Measurements from ENCODE around the gene RAI1.
A peak's percentile ranks its signal among the peaks of the same experiment; 100 is the strongest.

RAI1 gene

GRCh38 chr17:17819561-17819995, 138.3 kb downstream of the RAI1 start:
- H3K36me3 ChIP-seq: peaks cover 19 to 63% (median 32%) of the 10 kb centered on the region in 3 donors
- intact Hi-C loops (cut with DNase I; ENCODE audit: low total_unique reads): no loop called here
- no peaks in the 10 kb centered on the region for H3K27me3 ChIP-seq
- H3K4me1 ChIP-seq: peaks cover 0 to 74% (median 53%) of the 10 kb centered on the region in 4 donors
- no peak overlapping the region for H3K4me3 ChIP-seq
- H3K9me3 ChIP-seq: no peaks in the 10 kb centered on the region
- no peak for TF ChIP-seq CTCF (IDR thresholded peaks at IDR 0.05)
- H3K27ac ChIP-seq: no peak overlapping the region
- DNase-seq: peak in 1 of 2 donors; percentile 68

- no peak for DNase-seq
- peaks cover 0 to 74% (median 55%) of the 10 kb centered on the region in 4 donors for H3K4me1 ChIP-seq
- H3K9me3 ChIP-seq: no peaks in the 10 kb centered on the region
- intact Hi-C loops (cut with DNase I; ENCODE audit: low total_unique reads): no loop called here
- H3K27me3 ChIP-seq: no peaks in the 10 kb centered on the region
- no peak overlapping the region for H3K4me3 ChIP-seq
- H3K27ac ChIP-seq: no peak overlapping the region
- H3K36me3 ChIP-seq: peaks cover 17 to 58% (median 28%) of the 10 kb centered on the region in 3 donors
- TF ChIP-seq CTCF (IDR thresholded peaks at IDR 0.05): no peak
Observed at GRCh38 chr17:17820046-17820445, 138.8 kb downstream of the RAI1 start.

GRCh38 chr17:17820463-17821158, 139.4 kb downstream of the RAI1 start:
- H3K9me3 ChIP-seq: no peaks in the 10 kb centered on the region
- no peak overlapping the region for H3K27ac ChIP-seq
- TF ChIP-seq CTCF (IDR thresholded peaks at IDR 0.05): no peak
- H3K36me3 ChIP-seq: peaks cover 17 to 53% (median 28%) of the 10 kb centered on the region in 3 donors
- H3K4me1 ChIP-seq: peaks cover under 1 to 73% (median 53%) of the 10 kb centered on the region in 4 donors
- H3K27me3 ChIP-seq: no peaks in the 10 kb centered on the region
- no peak overlapping the region for H3K4me3 ChIP-seq
- no peak for DNase-seq
- intact Hi-C loops (cut with DNase I; ENCODE audit: low total_unique reads): no loop called here

- Histone ChIP-seq H3K36me3 (peaks cover 17 to 39% (median 18%) of the 10 kb centered on the region in 3 donors), H3K4me3 (peak overlapping the region; percentile 64), H3K9me3 (no peaks in the 10 kb centered on the region), H3K27me3 (no peaks in the 10 kb centered on the region), H3K4me1 (peaks cover 5 to 84% (median 59%) of the 10 kb centered on the region in 4 donors), H3K27ac (peak overlapping the region; percentile 58 to 69)
- intact Hi-C loops (cut with DNase I; ENCODE audit: low total_unique reads): no loop called here
- no peak for TF ChIP-seq CTCF (IDR thresholded peaks at IDR 0.05)
- peak; percentile 88 to 91 for DNase-seq
Observed at GRCh38 chr17:17822189-17822588, 140.9 kb downstream of the RAI1 start.

GRCh38 chr17:17822616-17823015, 141.4 kb downstream of the RAI1 start:
- intact Hi-C loops (cut with DNase I; ENCODE audit: low total_unique reads): no loop called here
- Histone ChIP-seq H3K4me3 (peak overlapping the region; percentile 64), H3K9me3 (no peaks in the 10 kb centered on the region), H3K27me3 (no peaks in the 10 kb centered on the region), H3K36me3 (peaks cover 15 to 39% (median 17%) of the 10 kb centered on the region in 3 donors), H3K4me1 (peaks cover 5 to 89% (median 59%) of the 10 kb centered on the region in 4 donors), H3K27ac (peak overlapping the region; percentile 58 to 69)
- no peak for TF ChIP-seq CTCF (IDR thresholded peaks at IDR 0.05)
- DNase-seq: no peak

All from tibial artery (tissue), 4 donors.